Inflammatory macrophage treated with lipopolysaccharide for 1 hour (primary cell): Measurements from ENCODE around the gene BTBD10.

Experiments used
- DNase-seq, 2 donors: peaks; one replicate each; pipeline ENCODE4 v3.0.0-alpha.2; 2020 to 2022

Gene BTBD10

GRCh38 chr11:13462901-13463778, at the start of gene BTBD10:
Gene BTBD10 (minus strand): TSS chr11:13463222. CDS start chr11:13445124, 18,098 bp downstream.
- DNase-seq = peak; percentile 96 to 97

- no peak for DNase-seq
Measured at GRCh38 chr11:13503393-13503792, 40.4 kb upstream of the BTBD10 start.

- DNase-seq = no peak
Measured at GRCh38 chr11:13502492-13502891, 39.5 kb upstream of the BTBD10 start.

- no peak for DNase-seq
Measured at GRCh38 chr11:13495929-13496328, 32.9 kb upstream of the BTBD10 start, which contains the start of gene PTH. Gene PTH (minus strand): TSS chr11:13495997. CDS start chr11:13492855, 3,142 bp downstream.

GRCh38 chr11:13494051-13494450, 31.0 kb upstream of the BTBD10 start:
- DNase-seq = no peak

- peak in 1 of 2 donors; percentile 1 for DNase-seq
Measured at GRCh38 chr11:13487661-13488030, 24.6 kb upstream of the BTBD10 start.

- peak; percentile 41 to 46 for DNase-seq
Measured at GRCh38 chr11:13486926-13487660, 24.1 kb upstream of the BTBD10 start.

- no peak for DNase-seq
Measured at GRCh38 chr11:13480198-13480597, 17.2 kb upstream of the BTBD10 start.

- DNase-seq = no peak
Measured at GRCh38 chr11:13479688-13480087, 16.7 kb upstream of the BTBD10 start.

- DNase-seq = no peak
Measured at GRCh38 chr11:13475091-13475490, 12.1 kb upstream of the BTBD10 start.

GRCh38 chr11:13473013-13473722, 10.1 kb upstream of the BTBD10 start:
- DNase-seq = no peak

GRCh38 chr11:13468750-13469149, 5.7 kb upstream of the BTBD10 start:
- no peak for DNase-seq

- DNase-seq = peak; percentile 21 to 51
Measured at GRCh38 chr11:13465909-13466371, 2.9 kb upstream of the BTBD10 start.

- DNase-seq = peak; percentile 29 to 43
Measured at GRCh38 chr11:13463779-13464290, 813 bp upstream of the BTBD10 start.

GRCh38 chr11:13462311-13462900, 616 bp downstream of the BTBD10 start:
- DNase-seq = peak; percentile 41 to 56

- DNase-seq = no peak
Measured at GRCh38 chr11:13461291-13461690, 1.7 kb downstream of the BTBD10 start.

- DNase-seq = no peak
Measured at GRCh38 chr11:13450832-13451397, 12.1 kb downstream of the BTBD10 start.

- DNase-seq = no peak
Measured at GRCh38 chr11:13449522-13449921, 13.5 kb downstream of the BTBD10 start.

- DNase-seq = peak; percentile 35 to 54
Measured at GRCh38 chr11:13448876-13449275, 14.1 kb downstream of the BTBD10 start.

GRCh38 chr11:13446444-13446843, 16.6 kb downstream of the BTBD10 start:
- DNase-seq = no peak

GRCh38 chr11:13445588-13445987, 17.4 kb downstream of the BTBD10 start:
- no peak for DNase-seq
